ENCODE data around the gene GALNT18. TPM values are rescaled to one million over a fixed set of nuclear protein-coding genes. Genes with fewer than 3 reads are reported as not detected.

GALNT18 gene
- total and polyA plus RNA-seq, 2 donors (not counting 3 experiments of a cell fraction or from before 2014, with no cell fraction given) = 0.17 to 0.18 TPM

GRCh38 chr11:11407065-11407762 lies 214.6 kb downstream of the GALNT18 start:
- Histone ChIP-seq H3K4me3 (replicated peaks in 1 of 3; ENCODE audit: insufficient read depth in 1 of 3, low read depth in 1 of 3, low read length in 3 of 3) (no peak overlapping the region), H3K79me2 (ENCODE audit: control insufficient read depth, insufficient read depth, low read length) (no peaks in the 10 kb centered on the region), H3K9ac (replicated peaks; ENCODE audit: extremely low read depth, insufficient read depth, low read length) (no peak overlapping the region), H4K20me1 (replicated peaks; ENCODE audit: control insufficient read depth, extremely low read depth, insufficient read depth, low read length) (no peaks in the 10 kb centered on the region), H3K4me2 (ENCODE audit: insufficient read depth, low read length) (no peak overlapping the region), H3K9me1 (replicated peaks; ENCODE audit: control insufficient read depth, extremely low read depth, insufficient read depth, low read length) (no peaks in the 10 kb centered on the region), H2AFZ (ENCODE audit: low read depth, low read length) (no peak overlapping the region), H3K9me3 (replicated peaks; ENCODE audit: control insufficient read depth, insufficient read depth, low read length) (no peaks in the 10 kb centered on the region), H3K27me3 (ENCODE audit: control insufficient read depth in 2 of 2, insufficient read depth in 2 of 2, low read length in 2 of 2) (no peaks in the 10 kb centered on the region), H3K4me1 (ENCODE audit: control insufficient read depth, extremely low read depth, insufficient read depth, low read length) (no peaks in the 10 kb centered on the region), H3K36me3 (ENCODE audit: control insufficient read depth in 2 of 2, extremely low read depth in 1 of 2, insufficient read depth in 2 of 2, low read length in 2 of 2) (no peaks in the 10 kb centered on the region), H3K27ac (ENCODE audit: insufficient read depth, low read depth, low read length) (no peak overlapping the region)
- DNase-seq (ENCODE audit: low read depth, low spot score) (no peak), FAIRE-seq (no peak)
- TF ChIP-seq MYC (IDR thresholded peaks at IDR 0.05; ENCODE audit: low read depth, low read length) (no peak), POLR2A (IDR thresholded peaks at IDR 0.05; ENCODE audit: low read depth, low read length) (no peak), MAX (IDR thresholded peaks at IDR 0.05; ENCODE audit: insufficient read depth, insufficient read length) (no peak), JUN (IDR thresholded peaks at IDR 0.05; ENCODE audit: borderline replicate concordance, insufficient read depth, insufficient read length, low read depth) (no peak), CTCF (IDR thresholded peaks at IDR 0.05; ENCODE audit: extremely low read depth in 1 of 2, insufficient read depth in 1 of 2, low read depth in 1 of 2, low read length in 2 of 2) (no peak), EZH2 (IDR thresholded peaks at IDR 0.05; ENCODE audit: borderline replicate concordance, low read depth, low read length, severe bottlenecking) (no peak), FOS (IDR thresholded peaks at IDR 0.05; ENCODE audit: borderline replicate concordance, insufficient read depth, low read length) (no peak), GATA2 (IDR thresholded peaks at IDR 0.05; ENCODE audit: insufficient read depth, insufficient read length, low read depth, low read length) (no peak), POLR2AphosphoS5 (IDR thresholded peaks at IDR 0.05; ENCODE audit: insufficient read depth, low read depth, low read length) (no peak)
- intact Hi-C loops (cut with micrococcal nuclease) = no loop called here
- CTCF ChIA-PET = interaction anchor here (1.5 kb wide), 1 partner anchor 8 kb away, joined by 3 read pairs; no protein-coding TSS in a partner anchor
- POLR2A ChIA-PET = no interaction called here
- dilution Hi-C loops (cut with MboI; ENCODE audit: extremely low pct_ligation_motif_present, low sequenced_read_pairs) = no loop called here
- BruUV-seq (replicated peaks) = no TSS peak

All from endothelial cell of umbilical vein (primary cell).